Liver (tissue), 9 donors: ENCODE data around the gene SEC14L3. TPM values are rescaled to one million over a fixed set of nuclear protein-coding genes. Genes with fewer than 3 reads are reported as not detected.

Experiments
- DNase-seq: peaks from one replicate; pipeline ENCODE4 v3.0.0-alpha.2; 2017; ENCODE audit warnings: low spot score
- H3K27ac ChIP-seq, 2 donors: one replicate each; pipeline ENCODE4 v1.7.0; 2013; ENCODE audit warnings: inconsistent platforms in 2 of 2, low read length in 2 of 2, control low read depth in 1 of 2, low read depth in 1 of 2, mild to moderate bottlenecking in 1 of 2
- H3K27me3 ChIP-seq, 4 donors: one replicate each; pipeline versions ENCODE4 v1.6.1 to v1.7.0; 2013; ENCODE audit warnings: low read length in 3 of 4, inconsistent platforms in 1 of 4, mild to moderate bottlenecking in 1 of 4, moderate library complexity in 1 of 4; ENCODE audit not compliant: control insufficient read depth in 4 of 4, insufficient read depth in 4 of 4
- H3K36me3 ChIP-seq, 4 donors: one replicate each; pipeline versions ENCODE4 v1.6.1 to v1.7.0; 2013; ENCODE audit warnings: low read length in 3 of 4, mild to moderate bottlenecking in 3 of 4, low read depth in 1 of 4, moderate library complexity in 1 of 4; ENCODE audit not compliant: control insufficient read depth in 4 of 4, insufficient read depth in 3 of 4
- H3K4me1 ChIP-seq, 4 donors: one replicate each; pipeline versions ENCODE4 v1.6.1 to v1.7.0; 2013; ENCODE audit warnings: low read length in 3 of 4, mild to moderate bottlenecking in 3 of 4, moderate library complexity in 1 of 4; ENCODE audit not compliant: control insufficient read depth in 4 of 4, insufficient read depth in 4 of 4
- H3K4me3 ChIP-seq, 3 donors: one replicate each; pipeline versions ENCODE4 v1.6.1 to v1.7.0; 2013; ENCODE audit warnings: low read length in 3 of 3, control low read depth in 1 of 3, low read depth in 1 of 3, mild to moderate bottlenecking in 1 of 3
- H3K9ac ChIP-seq, 2 donors: one replicate each; pipeline ENCODE4 v1.7.0; 2013; ENCODE audit warnings: low read length in 2 of 2, mild to moderate bottlenecking in 2 of 2, moderate library complexity in 2 of 2, control low read depth in 1 of 2, low read depth in 1 of 2
- H3K9me3 ChIP-seq, 4 donors: one replicate each; pipeline versions ENCODE4 v1.6.1 to v1.7.0; 2013; ENCODE audit warnings: low read length in 3 of 4; ENCODE audit not compliant: control insufficient read depth in 4 of 4
- ATF3 ChIP-seq: IDR thresholded peaks from 2 replicates; pipeline ENCODE4 v1.6.1; 2016; ENCODE audit warnings: antibody characterized with exemption
- EGR1 ChIP-seq, 2 donors: IDR thresholded peaks; 2 replicates each; pipeline ENCODE4 v1.6.1; 2016 to 2018; ENCODE audit warnings: antibody characterized with exemption in 2 of 2, low read depth in 2 of 2
- FOXA1 ChIP-seq: IDR thresholded peaks from 2 replicates; pipeline ENCODE4 v1.6.1; 2016; ENCODE audit warnings: antibody characterized with exemption
- FOXA2 ChIP-seq: IDR thresholded peaks from 2 replicates; pipeline ENCODE4 v1.6.1; 2016; ENCODE audit warnings: antibody characterized with exemption
- GABPA ChIP-seq, 2 donors: IDR thresholded peaks in 1 of 2; conservative IDR thresholded peaks in 1 of 2; 2 replicates each; pipeline ENCODE4 v1.6.1; 2016; ENCODE audit warnings: antibody characterized with exemption in 2 of 2, mild to moderate bottlenecking in 1 of 2, moderate library complexity in 1 of 2
- HNF4A ChIP-seq, 2 donors: conservative IDR thresholded peaks; 2 replicates each; pipeline ENCODE4 v1.6.1; 2016; ENCODE audit warnings: antibody characterized with exemption in 2 of 2, mild to moderate bottlenecking in 2 of 2
- HNF4G ChIP-seq: IDR thresholded peaks from 2 replicates; pipeline ENCODE4 v1.6.1; 2016; ENCODE audit warnings: antibody characterized with exemption
- JUND ChIP-seq, 2 donors: IDR thresholded peaks; 2 replicates each; pipeline ENCODE4 v1.6.1; 2016; ENCODE audit warnings: antibody characterized with exemption in 2 of 2
- NR2F2 ChIP-seq: IDR thresholded peaks from 2 replicates; pipeline ENCODE4 v1.6.1; 2016; ENCODE audit warnings: antibody characterized with exemption
- RAD21 ChIP-seq, 2 donors: IDR thresholded peaks; 2 replicates each; pipeline ENCODE4 v1.6.1; 2016; ENCODE audit warnings: antibody characterized with exemption in 2 of 2, mild to moderate bottlenecking in 2 of 2
- RXRA ChIP-seq, 2 donors: IDR thresholded peaks; 2 replicates each; pipeline ENCODE4 v1.6.1; 2017 to 2018; ENCODE audit warnings: antibody characterized with exemption in 2 of 2, mild to moderate bottlenecking in 1 of 2
- SP1 ChIP-seq: IDR thresholded peaks from 2 replicates; pipeline ENCODE4 v1.6.1; 2018; ENCODE audit warnings: antibody characterized with exemption, mild to moderate bottlenecking
- TAF1 ChIP-seq: conservative IDR thresholded peaks from 2 replicates; pipeline ENCODE4 v1.6.1; 2016; ENCODE audit warnings: antibody characterized with exemption, mild to moderate bottlenecking
- YY1 ChIP-seq: IDR thresholded peaks from 2 replicates; pipeline ENCODE4 v1.6.1; 2016; ENCODE audit warnings: antibody characterized with exemption, mild to moderate bottlenecking
- WGBS: extraction: QIAGEN DNeasy Blood & Tissue Kit; methylation state at CpG from one replicate; pipeline ENCODE4 v1.1.7; 2013; 5-methylcytosine and 5-hydroxymethylcytosine counted together
- polyA plus RNA-seq, 2 donors: library from polyadenylated mRNA; stranded (reverse) in 1 of 2; unstranded in 1 of 2; fragments of 200-250 nt in 1 of 2; fragments of >200 nt in 1 of 2; fragmentation: Nextera tagmentation in 1 of 2; extraction: Ambion mirVana in 1 of 2; gene quantifications; one replicate each; pipeline versions ENCODE4 v1.2.1 to v1.2.3, GENCODE V29; 2013 to 2015
- total RNA-seq, 2 donors: library from RNA; depleted of rRNA; stranded (reverse); fragments of >200 nt; gene quantifications; one replicate each; pipeline ENCODE4 v1.2.3, GENCODE V29; 2014
- TF ChIP-seq, protein P1 (sequence below): fragments of 150-350 bp; IDR thresholded peaks from 2 replicates; pipeline ENCODE4 v1.5.1; 2017; ENCODE audit warnings: improper control_type of control experiment, low read depth, low read length; ENCODE audit not compliant: missing input control
- TF ChIP-seq, protein P2 (sequence below): IDR thresholded peaks from 2 replicates; pipeline ENCODE4 v1.6.1; 2016; ENCODE audit warnings: antibody characterized with exemption
- TF ChIP-seq, protein P3 (sequence below): IDR thresholded peaks from 2 replicates; pipeline ENCODE4 v1.6.1; 2016; ENCODE audit warnings: antibody characterized with exemption
- TF ChIP-seq, protein P4 (sequence below): IDR thresholded peaks from 2 replicates; pipeline ENCODE4 v1.6.1; 2016; ENCODE audit warnings: antibody characterized with exemption, mild to moderate bottlenecking
- donor health status: healthy.
- donor health status: healthy.
- donor health status: healthy.
- donor health status: healthy.
- donor health status: healthy.

The SEC14L3 gene
- total and polyA plus RNA-seq, 4 donors: 0.32 to 0.33 TPM; not detected in 2

DNA sequence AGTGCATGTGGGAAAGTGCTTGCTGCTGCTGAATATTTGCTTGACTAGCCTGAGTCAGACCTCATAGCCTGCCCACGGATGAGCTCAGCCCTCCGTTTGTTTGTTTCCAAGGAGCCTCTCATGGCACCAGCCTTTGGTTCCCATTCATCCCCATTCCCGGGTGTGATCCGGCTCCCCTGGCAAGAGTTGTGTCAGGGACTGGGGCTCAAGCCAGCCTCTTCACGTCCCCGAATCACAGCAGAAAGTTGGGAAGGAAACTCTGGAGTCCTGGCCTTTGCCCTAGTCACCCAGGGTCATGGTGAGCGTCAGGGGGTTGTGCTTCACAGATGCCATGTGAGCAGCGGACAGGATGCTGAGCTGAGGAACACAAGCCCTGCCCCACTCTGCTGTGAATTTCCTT is 13.8 kb downstream of the SEC14L3 start (continued):
- TF ChIP-seq, protein P1, sequence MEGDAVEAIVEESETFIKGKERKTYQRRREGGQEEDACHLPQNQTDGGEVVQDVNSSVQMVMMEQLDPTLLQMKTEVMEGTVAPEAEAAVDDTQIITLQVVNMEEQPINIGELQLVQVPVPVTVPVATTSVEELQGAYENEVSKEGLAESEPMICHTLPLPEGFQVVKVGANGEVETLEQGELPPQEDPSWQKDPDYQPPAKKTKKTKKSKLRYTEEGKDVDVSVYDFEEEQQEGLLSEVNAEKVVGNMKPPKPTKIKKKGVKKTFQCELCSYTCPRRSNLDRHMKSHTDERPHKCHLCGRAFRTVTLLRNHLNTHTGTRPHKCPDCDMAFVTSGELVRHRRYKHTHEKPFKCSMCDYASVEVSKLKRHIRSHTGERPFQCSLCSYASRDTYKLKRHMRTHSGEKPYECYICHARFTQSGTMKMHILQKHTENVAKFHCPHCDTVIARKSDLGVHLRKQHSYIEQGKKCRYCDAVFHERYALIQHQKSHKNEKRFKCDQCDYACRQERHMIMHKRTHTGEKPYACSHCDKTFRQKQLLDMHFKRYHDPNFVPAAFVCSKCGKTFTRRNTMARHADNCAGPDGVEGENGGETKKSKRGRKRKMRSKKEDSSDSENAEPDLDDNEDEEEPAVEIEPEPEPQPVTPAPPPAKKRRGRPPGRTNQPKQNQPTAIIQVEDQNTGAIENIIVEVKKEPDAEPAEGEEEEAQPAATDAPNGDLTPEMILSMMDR: no peak
- TF ChIP-seq EGR1 (IDR thresholded peaks at IDR 0.05; ENCODE audit: low read depth in 2 of 2) (no peak), HNF4A (conservative IDR thresholded peaks at IDR 0.05) (peak; percentile 20 to 26), SP1 (no peak), RAD21 (IDR thresholded peaks at IDR 0.05) (no peak), JUND (IDR thresholded peaks at IDR 0.05) (no peak), NR2F2 (no peak), ATF3 (no peak), RXRA (IDR thresholded peaks at IDR 0.05) (peak; percentile 49 to 76)

DNA sequence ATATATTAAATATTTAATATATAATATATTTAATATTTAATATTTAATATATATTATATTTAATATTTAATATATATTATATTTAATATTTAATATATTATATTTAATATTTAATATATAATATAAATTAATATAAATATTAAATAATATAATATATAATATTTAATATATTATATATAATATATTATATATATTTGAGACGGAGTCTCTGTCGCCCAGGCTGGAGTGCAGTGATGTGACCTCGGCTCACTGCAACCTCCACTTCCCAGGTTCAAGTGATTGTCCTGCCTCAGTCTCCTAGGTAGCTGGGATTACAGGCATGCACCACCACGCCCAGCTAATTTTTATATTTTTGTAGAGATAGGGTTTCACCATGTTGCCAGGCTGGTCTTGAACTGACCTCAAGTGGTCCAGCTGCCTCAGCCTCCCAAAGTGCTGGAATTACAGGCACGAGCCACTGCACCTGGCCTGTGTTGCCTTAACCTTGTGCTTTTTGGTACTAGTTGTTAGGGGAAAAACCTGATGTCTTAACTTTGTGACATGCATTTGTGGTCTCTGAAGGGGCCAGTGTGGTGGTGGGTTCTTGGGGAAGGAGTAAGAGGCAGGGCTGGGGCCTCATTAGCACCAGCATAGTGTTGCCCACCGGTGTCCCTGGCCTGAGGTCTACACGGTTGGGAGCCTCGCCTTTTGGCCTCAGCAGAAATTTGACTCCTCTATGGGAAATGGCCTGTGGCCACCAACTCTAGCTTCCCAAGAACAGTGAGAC is 16.6 kb downstream of the SEC14L3 start:
- H3K9ac ChIP-seq: no peak overlapping the region
- no peak for DNase-seq
- TF ChIP-seq RAD21 (IDR thresholded peaks at IDR 0.05) (no peak), EGR1 (IDR thresholded peaks at IDR 0.05; ENCODE audit: low read depth in 2 of 2) (no peak), TAF1 (no peak), ATF3 (no peak), HNF4G (no peak), GABPA (IDR thresholded peaks at IDR 0.05 in 1 of 2, conservative IDR thresholded peaks at IDR 0.05 in 1 of 2) (no peak), YY1 (no peak), NR2F2 (no peak), RXRA (IDR thresholded peaks at IDR 0.05) (no peak), FOXA2 (no peak), FOXA1 (no peak), JUND (IDR thresholded peaks at IDR 0.05) (no peak), HNF4A (conservative IDR thresholded peaks at IDR 0.05) (no peak), SP1 (no peak)
- TF ChIP-seq, protein P2, sequence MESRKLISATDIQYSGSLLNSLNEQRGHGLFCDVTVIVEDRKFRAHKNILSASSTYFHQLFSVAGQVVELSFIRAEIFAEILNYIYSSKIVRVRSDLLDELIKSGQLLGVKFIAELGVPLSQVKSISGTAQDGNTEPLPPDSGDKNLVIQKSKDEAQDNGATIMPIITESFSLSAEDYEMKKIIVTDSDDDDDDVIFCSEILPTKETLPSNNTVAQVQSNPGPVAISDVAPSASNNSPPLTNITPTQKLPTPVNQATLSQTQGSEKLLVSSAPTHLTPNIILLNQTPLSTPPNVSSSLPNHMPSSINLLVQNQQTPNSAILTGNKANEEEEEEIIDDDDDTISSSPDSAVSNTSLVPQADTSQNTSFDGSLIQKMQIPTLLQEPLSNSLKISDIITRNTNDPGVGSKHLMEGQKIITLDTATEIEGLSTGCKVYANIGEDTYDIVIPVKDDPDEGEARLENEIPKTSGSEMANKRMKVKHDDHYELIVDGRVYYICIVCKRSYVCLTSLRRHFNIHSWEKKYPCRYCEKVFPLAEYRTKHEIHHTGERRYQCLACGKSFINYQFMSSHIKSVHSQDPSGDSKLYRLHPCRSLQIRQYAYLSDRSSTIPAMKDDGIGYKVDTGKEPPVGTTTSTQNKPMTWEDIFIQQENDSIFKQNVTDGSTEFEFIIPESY: no peak
- TF ChIP-seq, protein P3, sequence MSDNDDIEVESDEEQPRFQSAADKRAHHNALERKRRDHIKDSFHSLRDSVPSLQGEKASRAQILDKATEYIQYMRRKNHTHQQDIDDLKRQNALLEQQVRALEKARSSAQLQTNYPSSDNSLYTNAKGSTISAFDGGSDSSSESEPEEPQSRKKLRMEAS: no peak
- TF ChIP-seq, protein P4, sequence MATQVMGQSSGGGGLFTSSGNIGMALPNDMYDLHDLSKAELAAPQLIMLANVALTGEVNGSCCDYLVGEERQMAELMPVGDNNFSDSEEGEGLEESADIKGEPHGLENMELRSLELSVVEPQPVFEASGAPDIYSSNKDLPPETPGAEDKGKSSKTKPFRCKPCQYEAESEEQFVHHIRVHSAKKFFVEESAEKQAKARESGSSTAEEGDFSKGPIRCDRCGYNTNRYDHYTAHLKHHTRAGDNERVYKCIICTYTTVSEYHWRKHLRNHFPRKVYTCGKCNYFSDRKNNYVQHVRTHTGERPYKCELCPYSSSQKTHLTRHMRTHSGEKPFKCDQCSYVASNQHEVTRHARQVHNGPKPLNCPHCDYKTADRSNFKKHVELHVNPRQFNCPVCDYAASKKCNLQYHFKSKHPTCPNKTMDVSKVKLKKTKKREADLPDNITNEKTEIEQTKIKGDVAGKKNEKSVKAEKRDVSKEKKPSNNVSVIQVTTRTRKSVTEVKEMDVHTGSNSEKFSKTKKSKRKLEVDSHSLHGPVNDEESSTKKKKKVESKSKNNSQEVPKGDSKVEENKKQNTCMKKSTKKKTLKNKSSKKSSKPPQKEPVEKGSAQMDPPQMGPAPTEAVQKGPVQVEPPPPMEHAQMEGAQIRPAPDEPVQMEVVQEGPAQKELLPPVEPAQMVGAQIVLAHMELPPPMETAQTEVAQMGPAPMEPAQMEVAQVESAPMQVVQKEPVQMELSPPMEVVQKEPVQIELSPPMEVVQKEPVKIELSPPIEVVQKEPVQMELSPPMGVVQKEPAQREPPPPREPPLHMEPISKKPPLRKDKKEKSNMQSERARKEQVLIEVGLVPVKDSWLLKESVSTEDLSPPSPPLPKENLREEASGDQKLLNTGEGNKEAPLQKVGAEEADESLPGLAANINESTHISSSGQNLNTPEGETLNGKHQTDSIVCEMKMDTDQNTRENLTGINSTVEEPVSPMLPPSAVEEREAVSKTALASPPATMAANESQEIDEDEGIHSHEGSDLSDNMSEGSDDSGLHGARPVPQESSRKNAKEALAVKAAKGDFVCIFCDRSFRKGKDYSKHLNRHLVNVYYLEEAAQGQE: no peak
- H3K9me3 ChIP-seq: no peaks in the 10 kb centered on the region
- no peaks in the 10 kb centered on the region for H3K27me3 ChIP-seq
- no peak overlapping the region for H3K4me3 ChIP-seq
- peaks cover 0 to 27% (median 24%) of the 10 kb centered on the region in 4 donors for H3K4me1 ChIP-seq
- H3K27ac ChIP-seq: no peak overlapping the region
- WGBS: 97% methylated on average over 8 of the region's 8 CpGs
- H3K36me3 ChIP-seq: no peaks in the 10 kb centered on the region
